AG10803 (cell line): ENCODE data around the gene BABAM2.

Experiments used
- DNase-seq: peaks from one replicate; pipeline ENCODE4 v3.0.0; 2010; ENCODE audit warnings: low read depth
- H3K4me3 ChIP-seq: 2 replicates; pipeline ENCODE4 v1.5.1; 2011; ENCODE audit warnings: mild to moderate bottlenecking, low read length, control low read depth
- TF ChIP-seq, protein P1 (sequence below): conservative IDR thresholded peaks from 2 replicates; pipeline ENCODE4 v1.5.1; 2011; ENCODE audit warnings: mild to moderate bottlenecking, low read length, control low read depth, inconsistent platforms

The BABAM2 gene

DNA sequence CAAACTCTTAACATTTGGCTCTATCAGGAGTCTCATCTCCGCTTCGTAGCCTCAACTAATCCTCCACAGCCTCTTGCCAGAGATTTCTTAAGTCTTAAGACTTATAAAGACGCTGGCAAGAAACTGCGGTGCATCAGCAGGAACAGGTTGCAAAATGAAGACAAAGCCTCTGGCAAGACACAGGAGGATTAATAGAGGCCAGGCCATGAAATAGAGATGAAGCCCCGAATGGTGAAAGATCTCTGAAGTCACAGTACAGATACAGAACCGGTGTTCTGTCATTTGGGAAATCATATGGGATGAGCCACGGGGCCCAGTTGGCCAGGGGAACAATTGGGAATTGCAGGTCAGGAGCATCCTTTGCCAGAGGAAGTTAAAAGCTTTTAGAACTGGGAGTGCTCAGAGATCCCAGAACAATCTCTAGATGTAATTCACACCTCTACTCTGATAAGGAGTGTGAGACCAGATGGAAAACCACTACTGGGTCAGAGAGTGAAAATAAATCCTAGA, 311.2 kb downstream of the BABAM2 start:
- TF ChIP-seq, protein P1, sequence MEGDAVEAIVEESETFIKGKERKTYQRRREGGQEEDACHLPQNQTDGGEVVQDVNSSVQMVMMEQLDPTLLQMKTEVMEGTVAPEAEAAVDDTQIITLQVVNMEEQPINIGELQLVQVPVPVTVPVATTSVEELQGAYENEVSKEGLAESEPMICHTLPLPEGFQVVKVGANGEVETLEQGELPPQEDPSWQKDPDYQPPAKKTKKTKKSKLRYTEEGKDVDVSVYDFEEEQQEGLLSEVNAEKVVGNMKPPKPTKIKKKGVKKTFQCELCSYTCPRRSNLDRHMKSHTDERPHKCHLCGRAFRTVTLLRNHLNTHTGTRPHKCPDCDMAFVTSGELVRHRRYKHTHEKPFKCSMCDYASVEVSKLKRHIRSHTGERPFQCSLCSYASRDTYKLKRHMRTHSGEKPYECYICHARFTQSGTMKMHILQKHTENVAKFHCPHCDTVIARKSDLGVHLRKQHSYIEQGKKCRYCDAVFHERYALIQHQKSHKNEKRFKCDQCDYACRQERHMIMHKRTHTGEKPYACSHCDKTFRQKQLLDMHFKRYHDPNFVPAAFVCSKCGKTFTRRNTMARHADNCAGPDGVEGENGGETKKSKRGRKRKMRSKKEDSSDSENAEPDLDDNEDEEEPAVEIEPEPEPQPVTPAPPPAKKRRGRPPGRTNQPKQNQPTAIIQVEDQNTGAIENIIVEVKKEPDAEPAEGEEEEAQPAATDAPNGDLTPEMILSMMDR = no peak
- no peak for DNase-seq

DNA sequence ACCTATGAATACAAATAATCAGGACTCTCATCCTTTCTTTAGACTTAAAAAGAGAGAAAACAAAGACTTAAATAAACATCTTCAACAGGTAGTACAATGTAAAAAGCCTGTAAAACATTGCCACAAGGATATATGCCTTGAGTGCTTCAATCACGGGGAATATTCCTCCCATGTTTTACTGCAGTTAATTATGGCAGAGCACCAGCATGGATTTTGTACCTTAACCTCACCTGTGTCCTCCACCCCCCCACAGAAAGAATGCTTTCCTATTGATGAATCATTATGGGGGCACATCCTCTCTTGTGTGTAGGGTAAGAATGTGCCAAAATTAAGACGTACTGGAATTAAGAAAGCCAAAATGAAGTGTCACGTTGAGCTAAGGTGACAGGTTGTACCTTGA, 312.2 kb downstream of the BABAM2 start:
- no peak for DNase-seq
- no peak overlapping the region for H3K4me3 ChIP-seq
- TF ChIP-seq, protein P1 = no peak

More for the DNA sequence above, 311.2 kb downstream of the BABAM2 start:
- H3K4me3 ChIP-seq = no peak overlapping the region

DNA sequence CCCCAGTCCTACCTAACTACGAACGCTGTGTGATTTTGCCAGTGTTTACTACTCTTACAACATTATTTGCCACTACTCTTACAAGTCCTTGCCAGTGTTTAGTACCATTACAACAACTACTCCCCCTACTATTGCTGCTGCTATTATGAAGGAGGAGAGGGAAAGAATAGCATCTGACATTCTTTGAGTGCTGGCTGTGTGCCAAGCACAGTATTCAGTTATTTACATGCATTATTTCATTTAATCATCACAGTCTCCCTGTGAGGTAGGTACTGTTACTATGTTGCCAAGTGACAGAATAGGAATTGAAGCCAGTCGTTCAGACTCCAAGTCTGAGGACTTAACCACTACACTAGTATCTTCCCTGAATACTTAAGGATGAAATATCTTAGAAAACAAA, 316.2 kb downstream of the BABAM2 start:
- H3K4me3 ChIP-seq = no peak overlapping the region
- TF ChIP-seq, protein P1 = no peak
- DNase-seq = no peak

DNA sequence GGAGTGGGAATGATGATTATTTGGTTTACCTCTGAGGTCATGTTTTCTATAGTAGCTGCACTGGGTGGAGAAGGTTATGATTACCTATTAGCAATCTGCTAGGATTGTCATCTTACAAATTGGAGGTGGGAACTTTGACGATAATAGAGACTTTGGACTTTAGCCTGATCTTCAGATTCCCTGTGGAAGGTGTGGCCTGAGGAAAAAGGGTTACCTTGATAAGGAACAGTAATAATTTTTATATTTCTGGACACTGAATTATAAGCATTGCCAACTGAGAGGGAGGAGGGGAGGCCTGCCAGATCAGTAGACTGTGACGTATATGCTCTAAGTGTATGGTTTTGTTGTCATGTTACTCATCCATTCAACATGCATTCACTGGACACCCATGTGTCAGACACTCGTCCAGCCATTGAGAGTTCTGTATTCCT, 318.7 kb downstream of the BABAM2 start:
- TF ChIP-seq, protein P1 = no peak
- no peak overlapping the region for H3K4me3 ChIP-seq

DNA sequence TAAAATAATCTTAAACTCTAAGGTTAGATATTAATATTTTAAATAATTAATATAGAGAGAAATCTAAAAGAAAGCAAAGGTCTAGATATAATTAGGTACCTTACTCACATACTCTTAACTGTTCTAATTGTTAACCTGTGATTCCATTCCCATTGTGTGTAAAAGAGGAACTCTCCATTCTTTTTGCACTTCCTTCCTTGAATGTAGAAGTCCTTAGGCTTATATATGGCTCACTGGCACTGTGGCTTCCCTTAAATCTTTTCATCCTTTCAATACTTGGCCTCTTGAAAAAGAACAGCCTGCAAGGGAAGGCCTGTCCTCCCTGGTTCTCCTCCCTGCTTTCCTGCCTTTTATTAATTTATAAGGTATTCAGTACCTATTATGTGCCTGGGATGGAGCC, 319.3 kb downstream of the BABAM2 start:
- TF ChIP-seq, protein P1 = no peak
- DNase-seq = no peak

More for the DNA sequence above, 318.7 kb downstream of the BABAM2 start:
- DNase-seq = no peak

DNA sequence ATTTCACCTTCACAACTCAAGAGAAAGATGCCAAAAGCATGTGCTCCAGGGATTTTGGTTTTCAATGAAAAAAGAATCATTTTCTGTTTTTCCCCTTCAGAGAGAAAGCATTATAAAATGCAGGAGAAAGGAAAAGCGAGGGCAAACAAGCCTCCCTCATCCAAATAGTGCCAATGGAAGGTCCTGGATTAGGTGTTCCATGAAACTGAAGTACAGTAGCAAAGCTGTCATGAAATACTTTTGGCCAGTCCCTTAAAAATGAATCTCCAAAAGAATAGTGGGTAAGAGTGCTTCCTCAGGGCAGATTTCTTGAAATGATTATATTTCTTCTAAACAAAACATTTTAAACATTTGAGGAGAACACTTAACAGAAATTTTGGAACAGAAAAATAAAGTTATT, 320.0 kb downstream of the BABAM2 start:
- TF ChIP-seq, protein P1 = no peak

More for the DNA sequence above, 319.3 kb downstream of the BABAM2 start:
- H3K4me3 ChIP-seq = no peak overlapping the region

DNA sequence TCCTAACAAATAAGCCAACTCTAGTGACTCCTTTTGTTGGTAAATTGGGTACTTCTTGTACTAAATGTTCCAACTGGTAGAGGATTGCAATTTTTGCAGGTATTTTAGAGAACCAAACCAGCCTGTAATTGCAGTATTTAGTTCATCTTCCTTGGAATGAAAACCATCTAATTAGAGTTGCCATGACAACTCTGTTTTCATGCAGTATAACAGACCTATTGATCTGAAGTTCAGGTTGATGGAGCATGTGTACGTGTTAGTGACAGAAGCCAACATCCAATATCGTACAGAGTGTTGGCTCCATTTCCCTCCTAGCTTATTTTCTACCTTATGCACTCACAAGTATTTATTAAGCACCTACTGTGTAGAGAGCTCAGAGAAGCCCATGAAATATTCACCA, 325.8 kb downstream of the BABAM2 start:
- no peak overlapping the region for H3K4me3 ChIP-seq
- DNase-seq = no peak
- TF ChIP-seq, protein P1 = no peak

More for the DNA sequence above, 320.0 kb downstream of the BABAM2 start:
- no peak for DNase-seq
- H3K4me3 ChIP-seq = no peak overlapping the region
